PC-3 (cell line): ENCODE measurements around the gene NOP14.

Source experiments
- CTCF ChIP-seq: fragments of 300-600 bp; sonication (generic); conservative IDR thresholded peaks from 2 replicates; pipeline ENCODE4 v1.5.1; 2017; ENCODE audit warnings: antibody characterized with exemption, low read depth, mild to moderate bottlenecking, low read length
- EZH2 ChIP-seq: fragments of 300-600 bp; sonication (generic); IDR thresholded peaks from one replicate; pipeline ENCODE4 v1.6.1; 2017; ENCODE audit warnings: antibody characterized with exemption, mild to moderate bottlenecking, low read length; ENCODE audit not compliant: unreplicated experiment

GRCh38 chr4:2981256-2981819 is 18.1 kb upstream of the NOP14 start:
- no peak for TF ChIP-seq CTCF
- TF ChIP-seq EZH2, result no peak
